ENCODE data around the gene PNLIPRP2. TPM values are rescaled to one million over a fixed set of nuclear protein-coding genes. Genes with fewer than 3 reads are reported as not detected.

PNLIPRP2 gene
- total RNA-seq, 1 donor from 2014 or later: not detected

DNA sequence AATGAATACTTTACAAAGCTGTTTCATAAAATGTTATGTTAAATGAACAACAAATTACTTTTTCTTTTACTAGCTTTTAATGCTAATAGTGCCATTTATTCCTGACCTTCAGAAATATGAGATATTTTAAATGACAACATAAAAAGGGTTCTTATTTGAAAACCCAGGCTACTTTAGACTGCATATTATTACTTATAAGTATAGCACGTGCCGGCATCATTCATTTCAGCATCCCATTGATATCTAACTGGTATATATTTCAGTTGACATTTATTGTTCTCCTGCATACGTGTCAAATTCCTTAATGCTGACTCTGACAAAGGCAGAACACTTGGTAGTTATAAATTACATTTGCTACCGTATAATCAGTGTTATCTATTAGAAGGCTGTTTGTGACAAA is 35.3 kb downstream of the PNLIPRP2 start:
- H3K27ac ChIP-seq: no peak overlapping the region
- H3K4me1 ChIP-seq: no peaks in the 10 kb centered on the region
- DNase-seq (no peak), ATAC-seq (no peak)
- no peak overlapping the region for H3K4me3 ChIP-seq
- H3K27me3 ChIP-seq: no peaks in the 10 kb centered on the region
- H3K9me3 ChIP-seq: no peaks in the 10 kb centered on the region
- intact Hi-C loops (cut with DNase I): no loop called here
- TF ChIP-seq, protein P1, sequence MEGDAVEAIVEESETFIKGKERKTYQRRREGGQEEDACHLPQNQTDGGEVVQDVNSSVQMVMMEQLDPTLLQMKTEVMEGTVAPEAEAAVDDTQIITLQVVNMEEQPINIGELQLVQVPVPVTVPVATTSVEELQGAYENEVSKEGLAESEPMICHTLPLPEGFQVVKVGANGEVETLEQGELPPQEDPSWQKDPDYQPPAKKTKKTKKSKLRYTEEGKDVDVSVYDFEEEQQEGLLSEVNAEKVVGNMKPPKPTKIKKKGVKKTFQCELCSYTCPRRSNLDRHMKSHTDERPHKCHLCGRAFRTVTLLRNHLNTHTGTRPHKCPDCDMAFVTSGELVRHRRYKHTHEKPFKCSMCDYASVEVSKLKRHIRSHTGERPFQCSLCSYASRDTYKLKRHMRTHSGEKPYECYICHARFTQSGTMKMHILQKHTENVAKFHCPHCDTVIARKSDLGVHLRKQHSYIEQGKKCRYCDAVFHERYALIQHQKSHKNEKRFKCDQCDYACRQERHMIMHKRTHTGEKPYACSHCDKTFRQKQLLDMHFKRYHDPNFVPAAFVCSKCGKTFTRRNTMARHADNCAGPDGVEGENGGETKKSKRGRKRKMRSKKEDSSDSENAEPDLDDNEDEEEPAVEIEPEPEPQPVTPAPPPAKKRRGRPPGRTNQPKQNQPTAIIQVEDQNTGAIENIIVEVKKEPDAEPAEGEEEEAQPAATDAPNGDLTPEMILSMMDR (IDR thresholded peaks at IDR 0.05): no peak
- H3K36me3 ChIP-seq: no peaks in the 10 kb centered on the region

DNA sequence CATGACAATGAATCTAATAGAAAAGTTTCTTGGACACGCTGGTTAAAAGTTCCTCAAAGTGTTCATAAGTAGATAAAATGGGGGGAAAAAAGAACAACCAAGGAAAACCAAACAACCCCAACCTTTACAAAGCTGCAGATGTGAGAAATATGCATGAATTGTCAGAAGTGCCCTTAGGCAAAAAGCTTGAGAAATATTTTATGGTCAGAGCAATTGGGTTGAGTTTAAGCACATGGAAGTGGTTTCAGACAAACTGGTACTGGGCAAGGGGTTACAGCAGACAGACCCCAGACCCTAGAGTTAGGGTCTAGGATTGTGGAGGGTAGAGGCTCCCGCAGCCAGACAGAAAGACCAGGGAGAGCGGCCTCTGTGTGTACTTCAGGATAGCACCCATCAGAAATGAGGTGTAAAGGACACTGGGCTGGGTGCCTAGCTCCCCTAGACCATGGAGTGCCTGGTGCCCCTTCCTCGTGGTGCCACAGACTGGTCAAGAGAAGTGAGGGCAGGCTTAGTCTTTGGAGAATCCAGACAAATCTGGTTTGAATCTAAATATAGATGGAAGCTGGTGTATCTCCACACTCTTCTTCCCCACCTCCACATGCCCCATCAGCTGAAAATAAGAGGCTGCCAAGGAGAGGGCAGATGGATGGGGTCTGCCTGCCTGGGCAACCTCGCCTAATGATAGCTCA is 37.3 kb downstream of the PNLIPRP2 start:
- intact Hi-C loops (cut with DNase I): no loop called here
- ATAC-seq (peak; percentile 27), DNase-seq (no peak)
- H3K4me3 ChIP-seq: no peak overlapping the region
- no peaks in the 10 kb centered on the region for H3K27me3 ChIP-seq
- no peak overlapping the region for H3K27ac ChIP-seq
- H3K4me1 ChIP-seq: no peaks in the 10 kb centered on the region
- no peaks in the 10 kb centered on the region for H3K36me3 ChIP-seq
- no peaks in the 10 kb centered on the region for H3K9me3 ChIP-seq
- TF ChIP-seq, protein P1 (IDR thresholded peaks at IDR 0.05): no peak

DNA sequence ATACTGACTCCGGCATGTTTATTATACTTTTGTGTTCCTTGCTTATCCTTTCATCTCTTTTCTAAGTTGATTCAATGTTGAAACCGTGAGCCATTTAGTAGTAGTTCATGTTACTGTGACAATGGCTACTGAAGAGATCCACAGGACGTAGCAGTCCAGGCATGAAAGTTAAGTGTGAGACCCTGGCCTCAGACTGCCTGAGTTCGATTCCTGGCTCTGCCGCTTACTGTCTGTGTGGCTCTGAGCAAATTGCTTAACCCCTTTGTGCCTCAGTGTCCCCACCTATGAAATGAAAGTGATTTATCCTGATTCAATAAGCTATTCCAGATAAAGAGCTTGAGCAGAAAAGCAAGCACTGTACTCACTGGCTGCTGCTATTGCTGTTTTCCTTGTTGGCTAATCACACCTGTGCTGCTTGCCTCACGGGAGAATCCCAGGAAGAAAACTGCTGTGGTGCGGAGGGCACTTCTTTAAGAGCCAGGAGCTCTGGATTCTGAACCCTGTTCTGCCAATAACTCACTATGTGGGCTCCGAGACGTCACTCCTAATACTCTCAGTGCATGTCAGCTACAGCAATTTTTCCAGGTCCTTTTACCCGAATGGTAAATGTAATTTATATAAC is 38.4 kb downstream of the PNLIPRP2 start:
- no peak for DNase-seq
- Histone ChIP-seq H3K9me3 (no peaks in the 10 kb centered on the region), H3K27me3 (no peaks in the 10 kb centered on the region), H3K27ac (no peak overlapping the region), H3K4me3 (no peak overlapping the region), H3K4me1 (no peaks in the 10 kb centered on the region), H3K36me3 (no peaks in the 10 kb centered on the region)
- TF ChIP-seq, protein P1 (IDR thresholded peaks at IDR 0.05): no peak
- intact Hi-C loops (cut with DNase I): no loop called here
- no peak for ATAC-seq

DNA sequence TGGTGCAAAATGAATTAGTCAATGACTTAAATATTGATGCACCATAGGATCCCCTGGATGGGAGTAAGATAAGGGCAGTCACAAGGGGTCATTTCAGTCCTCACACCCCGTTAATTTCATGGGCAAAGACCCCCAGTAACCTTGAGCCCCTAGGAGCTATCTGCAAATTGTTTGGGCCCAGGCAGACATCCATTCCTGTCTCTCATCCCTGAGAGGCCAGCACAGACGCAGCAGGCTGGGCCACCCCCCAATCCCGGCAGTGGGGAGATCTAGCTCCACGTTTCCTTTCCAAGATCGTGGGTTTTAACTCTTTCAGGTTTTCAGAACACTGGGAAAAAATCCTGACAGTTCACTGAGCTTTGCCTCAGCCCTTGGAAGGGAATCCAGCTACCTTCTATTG is 40.1 kb downstream of the PNLIPRP2 start:
- intact Hi-C loops (cut with DNase I): no loop called here
- TF ChIP-seq, protein P1 (IDR thresholded peaks at IDR 0.05): no peak

DNA sequence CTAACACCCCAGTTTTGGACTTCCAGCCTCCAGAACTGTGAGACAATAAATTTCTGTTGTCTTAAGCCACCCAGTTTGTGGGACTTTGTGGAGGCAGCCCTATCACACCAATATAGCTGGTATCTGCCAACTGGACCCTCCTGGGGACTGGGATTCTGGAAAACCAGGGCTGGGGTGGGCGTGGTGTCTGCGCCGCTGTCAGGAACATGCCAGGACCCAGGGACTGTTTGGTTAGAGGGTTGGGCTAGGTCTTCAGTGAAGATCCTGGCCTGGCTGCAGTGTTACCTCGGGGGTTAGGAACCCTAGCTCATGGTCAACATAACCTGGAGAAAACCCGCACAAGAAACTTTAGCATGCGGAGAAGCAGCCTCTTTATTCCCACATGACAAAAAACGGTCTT is 42.6 kb downstream of the PNLIPRP2 start:
- no peaks in the 10 kb centered on the region for H3K36me3 ChIP-seq
- no peak overlapping the region for H3K4me3 ChIP-seq
- ATAC-seq (no peak), DNase-seq (no peak)
- TF ChIP-seq, protein P1 (IDR thresholded peaks at IDR 0.05): no peak
- no peak overlapping the region for H3K27ac ChIP-seq
- no peaks in the 10 kb centered on the region for H3K4me1 ChIP-seq
- intact Hi-C loops (cut with DNase I): no loop called here
- no peaks in the 10 kb centered on the region for H3K9me3 ChIP-seq
- no peaks in the 10 kb centered on the region for H3K27me3 ChIP-seq

More for the DNA sequence above, 40.1 kb downstream of the PNLIPRP2 start:
- Histone ChIP-seq H3K4me3 (no peak overlapping the region), H3K36me3 (no peaks in the 10 kb centered on the region), H3K27me3 (no peaks in the 10 kb centered on the region), H3K4me1 (no peaks in the 10 kb centered on the region), H3K9me3 (no peaks in the 10 kb centered on the region), H3K27ac (no peak overlapping the region)
- no peak for DNase-seq
- no peak for ATAC-seq
